NCI-H1417 treated with DMSO at 0.1 percent for 48 hours (cell line): Measurements from ENCODE around the gene GCGR.

Experiments used
- DNase-seq: peaks from one replicate; lab custom pipeline; 2025; lab: John Stamatoyannopoulos, UW

The GCGR gene

GRCh38 chr17:81803728-81804558, at the start of gene GCGR:
GCGR (plus strand) TSS chr17:81804150; CDS start chr17:81809019, 4,869 bp downstream.
- DNase-seq: no peak

- DNase-seq: no peak
Observed at GRCh38 chr17:81792675-81793615, 11.0 kb upstream of the GCGR start.

DNA sequence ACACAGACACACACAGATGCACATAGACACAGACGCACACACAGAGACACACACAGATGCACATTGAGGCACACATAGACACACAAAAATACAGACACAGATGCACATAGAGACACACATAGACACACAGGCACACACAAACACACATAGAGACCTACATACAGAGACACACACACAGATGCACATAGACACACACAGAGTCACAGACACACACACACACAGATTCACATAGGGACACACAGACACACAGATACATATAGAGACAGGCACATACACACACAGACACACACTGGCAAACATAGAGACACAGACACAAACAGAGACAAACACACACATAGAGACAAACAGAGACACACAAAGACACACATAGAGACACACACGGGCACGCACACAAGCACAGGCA, 9.9 kb upstream of the GCGR start:
- no peak for DNase-seq

- no peak for DNase-seq
Observed at GRCh38 chr17:81794509-81794908, 9.4 kb upstream of the GCGR start.

DNA sequence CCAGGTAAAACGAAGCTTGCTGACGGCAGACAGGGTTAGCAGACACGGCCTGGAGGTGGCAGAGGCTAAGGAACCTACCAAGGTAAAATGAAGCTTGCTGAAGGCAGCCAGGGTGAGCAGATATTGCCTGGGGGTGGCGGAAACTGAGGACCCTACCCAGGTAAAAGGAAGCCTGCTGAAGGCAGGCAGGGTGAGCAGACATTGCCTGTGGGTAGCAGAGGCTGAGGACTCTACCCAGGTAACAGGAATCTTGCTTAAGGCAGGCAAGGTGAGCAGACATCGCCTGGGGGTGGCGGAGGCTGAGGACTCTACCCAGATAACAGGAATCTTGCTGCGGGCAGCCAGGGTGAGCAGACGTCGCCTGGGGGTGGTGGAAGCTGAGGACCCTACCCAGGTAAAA, 2.6 kb upstream of the GCGR start:
- DNase-seq: no peak

DNA sequence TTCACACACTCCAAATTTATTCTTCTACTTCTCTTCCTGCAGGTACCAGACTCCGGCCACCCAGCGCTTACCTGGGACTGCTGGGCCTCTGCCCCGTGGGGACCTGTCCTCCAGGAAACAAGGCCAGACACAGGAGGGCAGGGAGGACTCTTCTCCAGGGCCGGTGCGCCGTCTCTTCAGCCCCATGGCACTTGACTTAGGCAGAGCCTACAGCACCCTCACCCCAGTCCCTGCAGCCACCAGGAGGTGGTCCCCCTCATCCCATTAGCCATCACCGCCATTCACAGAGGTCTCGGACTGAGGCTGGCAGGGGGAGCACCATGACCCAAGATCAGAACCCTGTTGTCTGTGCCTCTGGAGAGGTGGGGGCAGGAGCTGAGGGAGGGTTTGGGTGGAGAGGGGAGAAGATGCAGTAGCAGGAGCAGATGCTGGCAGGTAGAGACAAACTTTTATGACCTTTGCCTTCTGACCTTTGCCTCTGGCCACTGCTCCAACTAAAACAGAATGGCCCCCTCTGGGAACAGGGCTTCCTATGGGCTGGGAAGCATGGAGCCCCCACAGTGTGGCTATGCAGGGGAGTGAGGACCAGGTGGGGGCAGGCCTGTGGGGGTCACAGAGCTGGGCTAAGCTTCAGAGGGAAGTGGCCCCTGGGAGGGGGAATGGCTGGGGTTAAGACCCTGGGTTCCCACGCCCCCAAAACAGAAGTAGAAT, 1.7 kb upstream of the GCGR start:
- no peak for DNase-seq

GRCh38 chr17:81802856-81803643, 900 bp upstream of the GCGR start:
- DNase-seq: no peak

GRCh38 chr17:81804559-81805399, 829 bp downstream of the GCGR start:
- DNase-seq: no peak

GRCh38 chr17:81805707-81806460, 1.9 kb downstream of the GCGR start:
- no peak for DNase-seq

GRCh38 chr17:81806461-81807209, 2.7 kb downstream of the GCGR start:
- no peak for DNase-seq

- no peak for DNase-seq
Observed at GRCh38 chr17:81807210-81807719, 3.3 kb downstream of the GCGR start.

GRCh38 chr17:81807839-81808238, 3.9 kb downstream of the GCGR start:
- DNase-seq: no peak

- no peak for DNase-seq
Observed at GRCh38 chr17:81808778-81809555, 5.0 kb downstream of the GCGR start.

GRCh38 chr17:81809556-81809998, 5.6 kb downstream of the GCGR start:
- DNase-seq: no peak

DNA sequence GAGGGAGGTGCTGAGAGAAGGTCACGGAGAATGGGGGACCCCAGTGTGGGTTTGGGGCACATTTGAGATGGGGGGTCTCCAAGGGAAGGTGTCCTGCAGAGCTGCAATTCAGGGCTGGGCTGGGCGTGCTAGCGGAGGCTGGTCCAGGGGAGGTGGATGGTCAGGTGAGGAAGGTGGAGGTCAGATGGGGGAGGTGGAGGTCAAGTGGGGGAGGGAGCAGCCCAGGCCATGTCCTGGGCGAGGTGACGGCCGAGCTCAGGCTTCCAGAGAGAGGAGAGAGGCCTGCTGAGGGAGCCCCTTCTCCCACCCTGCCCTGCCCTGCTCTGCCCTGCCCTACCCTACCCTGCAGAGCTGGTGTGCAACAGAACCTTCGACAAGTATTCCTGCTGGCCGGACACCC, 6.5 kb downstream of the GCGR start:
- DNase-seq: no peak

DNA sequence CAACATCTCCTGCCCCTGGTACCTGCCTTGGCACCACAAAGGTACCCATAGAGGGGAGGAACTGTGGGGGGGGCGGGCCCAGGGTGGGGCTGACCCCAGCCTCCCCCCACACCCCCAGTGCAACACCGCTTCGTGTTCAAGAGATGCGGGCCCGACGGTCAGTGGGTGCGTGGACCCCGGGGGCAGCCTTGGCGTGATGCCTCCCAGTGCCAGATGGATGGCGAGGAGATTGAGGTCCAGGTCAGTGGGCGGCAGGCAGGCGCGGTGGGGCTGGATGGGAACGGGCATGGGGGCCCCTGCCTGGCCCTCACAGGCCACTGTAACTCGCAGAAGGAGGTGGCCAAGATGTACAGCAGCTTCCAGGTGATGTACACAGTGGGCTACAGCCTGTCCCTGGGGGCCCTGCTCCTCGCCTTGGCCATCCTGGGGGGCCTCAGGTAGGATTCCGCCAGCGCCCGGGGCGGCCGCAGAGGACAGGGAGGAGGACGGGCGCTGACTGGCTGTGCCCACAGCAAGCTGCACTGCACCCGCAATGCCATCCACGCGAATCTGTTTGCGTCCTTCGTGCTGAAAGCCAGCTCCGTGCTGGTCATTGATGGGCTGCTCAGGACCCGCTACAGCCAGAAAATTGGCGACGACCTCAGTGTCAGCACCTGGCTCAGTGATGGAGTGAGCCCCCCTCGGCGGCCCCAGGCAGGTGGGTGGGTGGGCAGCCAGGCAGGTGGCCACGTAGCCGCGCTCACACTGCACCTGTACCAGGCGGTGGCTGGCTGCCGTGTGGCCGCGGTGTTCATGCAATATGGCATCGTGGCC, 7.1 kb downstream of the GCGR start:
- DNase-seq: no peak
